A204.1 (cell line): ENCODE results near the gene MAFF.

Source experiments
- FAIRE-seq: peaks from 2 replicates; lab custom pipeline; 2012; peaks lifted over from hg19 to GRCh38; lab: Jason Lieb, UNC

The MAFF gene

GRCh38 chr22:38249803-38250642, 48.2 kb downstream of the MAFF start:
- no peak for FAIRE-seq

- no peak for FAIRE-seq
Measured at GRCh38 chr22:38250643-38251340, 49.0 kb downstream of the MAFF start.

GRCh38 chr22:38251341-38251692, 49.5 kb downstream of the MAFF start:
- FAIRE-seq = no peak

DNA sequence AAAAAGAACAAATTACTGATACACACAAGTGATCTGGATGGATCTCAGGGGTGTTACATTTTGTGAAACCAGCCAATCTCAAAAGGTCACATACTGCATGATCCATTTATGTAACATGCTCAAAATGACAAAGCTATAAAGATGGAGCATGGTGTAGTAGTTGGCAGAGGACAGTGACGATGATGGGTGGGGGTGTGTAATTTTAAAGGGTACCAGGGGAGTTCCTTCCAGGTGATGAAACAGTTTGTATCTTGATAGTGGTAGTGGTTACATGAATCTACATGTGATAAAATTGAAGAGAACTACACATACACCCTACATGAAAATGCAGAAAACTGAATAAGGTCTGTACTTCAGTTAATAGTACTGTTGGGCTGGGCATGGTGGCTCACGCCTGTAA, 53.9 kb downstream of the MAFF start:
- FAIRE-seq = no peak

GRCh38 chr22:38257181-38257580, 55.4 kb downstream of the MAFF start:
- no peak for FAIRE-seq

DNA sequence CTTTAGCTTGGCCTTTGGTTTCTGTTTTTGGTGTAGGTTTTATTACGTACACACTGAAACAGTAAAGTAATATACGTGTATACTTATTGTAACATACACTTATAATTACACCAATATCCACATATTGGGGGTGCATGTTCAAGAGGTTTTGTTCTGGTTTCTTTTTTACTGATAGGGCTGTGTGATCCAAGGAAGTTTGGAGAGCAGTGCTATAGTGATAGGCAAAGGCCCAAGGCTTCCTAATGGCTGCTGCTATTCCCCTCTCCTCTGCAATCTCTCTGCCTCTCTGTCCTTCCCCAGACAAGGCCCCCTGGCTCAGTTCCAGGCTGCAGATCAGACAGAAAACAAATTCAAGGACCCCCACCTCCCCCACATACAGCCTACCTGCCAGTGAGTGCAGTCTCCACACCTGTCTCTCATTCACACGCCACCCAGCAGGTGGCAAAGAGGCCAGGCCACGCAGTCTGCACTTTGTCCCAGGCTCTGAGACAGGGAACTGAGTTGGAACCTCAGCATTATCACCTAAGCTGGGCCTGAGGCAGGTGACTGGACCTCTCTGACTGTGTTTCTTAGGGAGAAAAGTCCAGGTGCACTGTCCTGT, 56.0 kb downstream of the MAFF start:
- FAIRE-seq = no peak

DNA sequence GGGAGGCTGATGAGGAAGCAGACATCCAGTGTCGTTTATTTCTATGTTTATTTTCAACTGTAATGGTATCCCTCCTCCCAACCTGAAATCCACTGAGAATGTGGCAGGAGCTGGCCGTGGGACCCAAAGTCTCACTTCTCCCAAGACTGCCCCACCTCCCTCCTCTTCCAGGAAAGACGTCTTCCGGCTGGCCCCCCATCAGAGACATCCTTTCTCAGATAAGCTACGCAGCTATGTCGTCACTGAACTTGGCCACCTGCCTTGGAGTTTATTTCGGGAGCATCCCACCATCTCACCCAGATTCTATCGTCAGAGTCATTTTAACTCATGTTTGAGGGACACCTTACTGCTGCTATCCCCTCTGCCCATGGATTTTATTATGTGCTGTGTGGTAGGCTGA, 57.1 kb downstream of the MAFF start:
- FAIRE-seq = no peak

DNA sequence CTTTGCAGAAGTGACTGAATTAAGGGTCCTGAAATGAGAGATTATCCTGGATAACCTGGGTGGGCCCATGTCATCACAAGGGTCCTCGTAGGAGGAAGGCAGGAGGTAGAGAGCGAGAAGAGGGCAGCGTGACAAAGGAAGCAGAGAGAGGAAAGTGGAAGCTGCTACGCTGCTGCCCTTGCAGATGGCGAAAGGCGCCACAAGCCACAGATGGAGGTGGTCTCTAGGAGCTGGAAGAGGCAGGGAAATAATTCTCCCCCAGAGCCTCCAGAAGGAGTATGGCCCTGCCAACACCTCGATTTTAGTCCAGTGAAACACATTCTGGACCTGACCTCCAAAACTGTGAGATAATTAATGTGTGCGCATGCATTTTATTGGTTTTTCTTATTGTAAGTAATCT, 57.6 kb downstream of the MAFF start:
- FAIRE-seq = no peak

GRCh38 chr22:38260761-38261681, 59.2 kb downstream of the MAFF start:
- FAIRE-seq = no peak

DNA sequence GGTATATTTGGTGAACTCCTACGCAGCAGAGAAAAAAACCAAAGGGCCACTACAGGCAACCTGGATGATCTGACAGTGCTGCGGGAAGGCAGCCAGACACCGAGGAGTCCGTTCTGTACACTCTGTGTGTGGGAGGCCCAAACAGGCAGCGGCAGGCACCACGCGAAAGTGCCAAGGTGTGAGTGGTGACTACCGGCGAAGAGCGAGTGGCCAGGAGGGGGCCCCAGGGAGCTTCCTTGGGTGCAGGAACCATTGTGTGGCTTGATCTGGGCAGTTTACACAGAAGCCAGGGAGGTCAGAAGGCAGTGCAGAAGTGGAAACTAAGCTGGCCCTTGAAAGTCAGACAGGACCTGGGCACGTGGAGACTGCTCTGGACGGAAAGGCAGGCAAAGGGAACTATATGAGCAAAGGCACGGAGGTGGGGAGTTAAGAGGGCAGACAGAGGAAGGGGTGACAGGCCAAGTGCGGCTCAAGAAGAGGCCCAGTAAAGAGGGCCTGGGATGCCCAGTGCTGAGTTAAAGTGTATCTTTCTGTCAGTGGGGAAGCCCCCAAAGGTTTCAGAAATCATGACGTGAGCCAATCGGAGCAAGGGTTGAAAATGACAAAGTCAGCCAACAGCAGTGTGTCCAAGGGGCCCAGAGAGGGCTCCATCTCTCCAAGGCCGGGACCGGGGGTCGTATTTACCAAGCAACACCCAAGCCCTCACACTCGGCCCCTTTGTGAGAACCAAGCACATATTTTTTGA, 60.4 kb downstream of the MAFF start:
- FAIRE-seq = no peak

- no peak for FAIRE-seq
Measured at GRCh38 chr22:38264322-38264843, 62.6 kb downstream of the MAFF start.
